Naive thymus-derived CD4-positive, alpha-beta T cell (primary cell): Measurements from ENCODE around the gene DDAH1. TPM values are rescaled to one million over a fixed set of nuclear protein-coding genes. Genes with fewer than 3 reads are reported as not detected.

Experiments used
- ATAC-seq: fragments of 150-1000 bp; cut with Tn5 transposase; 2 replicates; pipeline ENCODE4 v1.10.0; 2021; ENCODE audit warnings: mild to moderate bottlenecking, moderate library complexity
- CTCF ChIA-PET: fragments of 350-600 bp; sonication (Branson Sonifier 250); formaldehyde crosslinking; loops from one replicate; lab custom pipeline; 2021; ENCODE audit warnings: antibody characterized with exemption; lab: Charles Lee
- POLR2A ChIA-PET: fragments of 350-600 bp; sonication (Branson Sonifier 250); formaldehyde crosslinking; loops from one replicate; lab custom pipeline; 2021; ENCODE audit warnings: antibody characterized with exemption, inconsistent platforms; lab: Charles Lee
- DNase-seq, 9 donors: peaks; one replicate each; pipeline versions ENCODE4 v3.0.0 to v3.0.0-alpha.2; 2020 to 2022; ENCODE audit warnings: mixed read lengths in 1 of 9
- H3K27ac ChIP-seq: one replicate; pipeline ENCODE4 v1.7.0; 2013; ENCODE audit warnings: mild to moderate bottlenecking, low read depth, low read length, moderate library complexity
- H3K27me3 ChIP-seq, 2 donors: one replicate each; pipeline ENCODE4 v1.7.0; 2013; ENCODE audit warnings: low read length in 2 of 2, mild to moderate bottlenecking in 2 of 2, moderate library complexity in 2 of 2; ENCODE audit not compliant: control insufficient read depth in 2 of 2, insufficient read depth in 2 of 2
- H3K36me3 ChIP-seq, 3 experiments: 1 replicate in 2 of 3; 2 replicates in 1 of 3; pipeline ENCODE4 v1.7.0; 2013; ENCODE audit warnings: low read length in 3 of 3, mild to moderate bottlenecking in 3 of 3, moderate library complexity in 1 of 3; ENCODE audit not compliant: insufficient read depth in 3 of 3, control insufficient read depth in 2 of 3
- H3K4me1 ChIP-seq, 2 donors: one replicate each; pipeline ENCODE4 v1.7.0; 2013; ENCODE audit warnings: low read length in 2 of 2, mild to moderate bottlenecking in 2 of 2, moderate library complexity in 1 of 2; ENCODE audit not compliant: control insufficient read depth in 2 of 2, insufficient read depth in 2 of 2
- H3K4me3 ChIP-seq: 2 replicates; pipeline ENCODE4 v1.7.0; 2013; ENCODE audit warnings: mild to moderate bottlenecking, low read length
- H3K9me3 ChIP-seq, 3 experiments: 1 replicate in 2 of 3; 2 replicates in 1 of 3; pipeline ENCODE4 v1.7.0; 2013; ENCODE audit warnings: low read length in 3 of 3; ENCODE audit not compliant: control insufficient read depth in 2 of 3
- H3K27ac Mint-ChIP-seq, 9 donors: one replicate each; pipeline ENCODE4 v1.8.0; 2020 to 2022; ENCODE audit warnings: mixed read lengths in 9 of 9, mild to moderate bottlenecking in 8 of 9, moderate library complexity in 5 of 9, inconsistent platforms in 2 of 9
- H3K27me3 Mint-ChIP-seq, 5 donors: one replicate each; pipeline ENCODE4 v1.8.0; 2021 to 2022; ENCODE audit warnings: mixed read lengths in 5 of 5, mild to moderate bottlenecking in 1 of 5
- H3K36me3 Mint-ChIP-seq, 5 donors: one replicate each; pipeline ENCODE4 v1.8.0; 2020 to 2022; ENCODE audit warnings: mixed read lengths in 5 of 5, mild to moderate bottlenecking in 3 of 5, inconsistent platforms in 1 of 5
- H3K4me1 Mint-ChIP-seq, 7 donors: one replicate each; pipeline ENCODE4 v1.8.0; 2020 to 2022; ENCODE audit warnings: mixed read lengths in 7 of 7, mild to moderate bottlenecking in 3 of 7, inconsistent platforms in 1 of 7
- H3K4me3 Mint-ChIP-seq, 10 donors: one replicate each; pipeline ENCODE4 v1.8.0; 2020 to 2022; ENCODE audit warnings: mild to moderate bottlenecking in 10 of 10, mixed read lengths in 10 of 10, moderate library complexity in 6 of 10, inconsistent platforms in 2 of 10
- H3K9me3 Mint-ChIP-seq, 11 donors: one replicate each; pipeline ENCODE4 v1.8.0; 2020 to 2022; ENCODE audit warnings: mixed read lengths in 11 of 11, mild to moderate bottlenecking in 4 of 11, inconsistent platforms in 1 of 11, moderate library complexity in 1 of 11
- intact Hi-C, 2 donors: fragments of 100-400 bp; cut with micrococcal nuclease; formaldehyde crosslinking; loops; one replicate each; pipeline ENCODE4 v1.15.1; 2023
- polyA plus RNA-seq, 2 donors: library from polyadenylated mRNA; unstranded; fragments of 300-500 nt; fragmentation: Illumina TruSeq; gene quantifications; one replicate each; pipeline ENCODE4 v1.2.3, GENCODE V29; 2021
- total RNA-seq, 6 experiments: library from RNA in 5 of 6; stranded (reverse) in 5 of 6; gene quantifications; 1 replicate in 5 of 6; 2 replicates in 1 of 6; pipeline ENCODE4 v1.2.3 and lab custom pipeline; 2021 to 2026

The DDAH1 gene
- total and polyA plus RNA-seq, 7 experiments from 2014 or later, result 0.08 TPM; not detected in 6

GRCh38 chr1:85454214-85454613 is 10.7 kb downstream of the DDAH1 start:
- Histone ChIP-seq H3K27me3 (no peaks in the 10 kb centered on the region), H3K4me1 (no peaks in the 10 kb centered on the region), H3K9me3 (no peaks in the 10 kb centered on the region), H3K36me3 (no peaks in the 10 kb centered on the region), H3K4me3 (no peak overlapping the region), H3K27ac (no peak overlapping the region)
- DNase-seq, result no peak
- H3K27me3 Mint-ChIP-seq, result peaks cover 20 to 23% (median 21%) of the 10 kb centered on the region in 5 donors
- POLR2A ChIA-PET, result no interaction called here
- no peak overlapping the region for H3K27ac Mint-ChIP-seq
- CTCF ChIA-PET, result no interaction called here
- H3K9me3 Mint-ChIP-seq, result peaks cover 0 to 3% (median 0%) of the 10 kb centered on the region in 11 donors
- ATAC-seq, result no peak
- no peaks in the 10 kb centered on the region for H3K36me3 Mint-ChIP-seq
- intact Hi-C loops, result no loop called here
- H3K4me3 Mint-ChIP-seq, result no peak overlapping the region
- H3K4me1 Mint-ChIP-seq, result no peaks in the 10 kb centered on the region

DNA sequence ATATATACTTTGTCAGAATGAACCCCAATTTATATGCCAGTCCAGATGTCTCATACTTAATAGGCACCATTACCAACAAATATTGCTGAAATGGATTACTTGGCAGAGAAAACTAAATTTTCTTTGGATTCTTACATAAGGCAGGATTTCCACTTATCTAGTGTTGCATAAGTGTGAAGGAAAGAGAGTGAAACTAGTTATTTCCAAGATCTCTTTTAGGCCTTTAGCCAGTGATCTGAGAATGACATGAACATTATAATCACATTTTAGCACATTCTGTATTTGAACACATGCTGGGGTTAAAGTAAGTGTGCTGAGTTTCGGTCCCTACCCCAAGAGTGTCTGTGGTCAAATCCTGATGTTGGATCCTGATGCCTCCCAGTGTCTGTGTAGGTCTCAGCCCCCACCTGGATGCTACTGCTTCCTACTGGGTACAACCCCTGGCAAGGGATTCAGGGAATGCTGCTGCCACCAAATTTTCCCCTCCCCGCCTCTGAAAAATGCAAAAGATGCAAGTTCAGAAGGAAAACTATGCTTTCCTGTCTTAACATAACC is 11.2 kb downstream of the DDAH1 start:
- DNase-seq (no peak), ATAC-seq (no peak)
- Mint-ChIP-seq H3K36me3 (no peaks in the 10 kb centered on the region), H3K4me1 (no peaks in the 10 kb centered on the region), H3K27ac (no peak overlapping the region), H3K27me3 (peaks cover 17 to 24% (median 18%) of the 10 kb centered on the region in 5 donors), H3K4me3 (no peak overlapping the region), H3K9me3 (peaks cover 0 to 3% (median 0%) of the 10 kb centered on the region in 11 donors)
- CTCF ChIA-PET, result no interaction called here
- no peak overlapping the region for H3K4me3 ChIP-seq
- intact Hi-C loops, result no loop called here
- POLR2A ChIA-PET, result no interaction called here
- H3K36me3 ChIP-seq, result no peaks in the 10 kb centered on the region
- no peaks in the 10 kb centered on the region for H3K4me1 ChIP-seq
- H3K27me3 ChIP-seq, result no peaks in the 10 kb centered on the region
- H3K9me3 ChIP-seq, result no peaks in the 10 kb centered on the region
- H3K27ac ChIP-seq, result no peak overlapping the region

DNA sequence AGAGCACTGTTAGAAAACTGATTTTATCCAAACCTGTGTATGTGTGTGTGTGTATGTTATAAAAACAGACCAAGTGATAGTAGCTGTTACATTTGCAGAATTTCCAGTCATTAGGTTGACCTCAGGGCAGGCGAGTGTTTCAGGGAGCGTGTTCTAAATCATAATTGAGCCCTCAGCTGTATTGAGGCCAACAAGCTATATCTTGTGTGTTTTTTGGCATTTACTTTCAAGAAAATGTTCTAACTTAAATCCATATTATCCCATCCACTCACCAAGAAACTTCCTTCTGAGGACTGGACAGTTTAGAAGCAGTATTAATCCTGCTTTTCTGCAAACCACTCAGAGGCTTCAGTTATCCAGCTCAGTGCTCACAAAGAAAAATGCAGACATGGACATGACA is 12.0 kb downstream of the DDAH1 start:
- Histone ChIP-seq H3K27me3 (no peaks in the 10 kb centered on the region), H3K36me3 (no peaks in the 10 kb centered on the region), H3K4me3 (no peak overlapping the region), H3K27ac (no peak overlapping the region), H3K9me3 (no peaks in the 10 kb centered on the region), H3K4me1 (no peaks in the 10 kb centered on the region)
- no peaks in the 10 kb centered on the region for H3K36me3 Mint-ChIP-seq
- DNase-seq (no peak), ATAC-seq (no peak)
- CTCF ChIA-PET, result no interaction called here
- peaks cover 0 to 3% (median 0%) of the 10 kb centered on the region in 11 donors for H3K9me3 Mint-ChIP-seq
- POLR2A ChIA-PET, result no interaction called here
- H3K4me3 Mint-ChIP-seq, result no peak overlapping the region
- intact Hi-C loops, result no loop called here
- peaks cover 12 to 23% (median 14%) of the 10 kb centered on the region in 5 donors for H3K27me3 Mint-ChIP-seq
- H3K4me1 Mint-ChIP-seq, result no peaks in the 10 kb centered on the region
- H3K27ac Mint-ChIP-seq, result no peak overlapping the region

DNA sequence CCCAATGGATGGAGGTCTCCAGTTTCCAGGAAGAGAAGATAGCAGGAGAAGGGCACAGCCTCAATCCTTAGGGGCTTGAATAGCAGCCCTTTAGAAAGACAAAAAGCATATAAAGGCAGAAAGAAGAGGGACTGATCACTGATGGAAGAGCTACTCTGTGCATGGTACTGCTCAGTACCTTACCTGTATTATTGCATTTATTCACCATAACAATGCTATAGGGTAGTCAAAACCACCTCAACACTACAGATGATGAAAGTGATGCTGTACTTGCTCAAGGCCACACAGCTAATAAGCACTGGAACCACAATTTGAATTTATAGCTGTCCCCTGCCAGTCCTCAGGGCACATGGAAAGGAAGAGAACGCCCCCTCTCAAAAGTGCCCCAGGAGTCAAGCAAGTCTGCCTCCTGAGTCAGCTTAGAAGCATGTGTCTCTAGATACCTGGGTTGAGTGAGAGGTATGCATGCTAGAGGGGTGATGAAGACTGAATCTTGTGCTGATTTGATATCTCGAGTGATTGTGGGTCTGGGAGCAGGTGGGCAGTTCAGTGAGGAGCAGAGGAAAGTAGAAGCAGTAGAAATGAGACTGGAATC is 13.6 kb downstream of the DDAH1 start:
- Histone ChIP-seq H3K27ac (no peak overlapping the region), H3K4me3 (no peak overlapping the region), H3K36me3 (no peaks in the 10 kb centered on the region), H3K4me1 (no peaks in the 10 kb centered on the region), H3K27me3 (no peaks in the 10 kb centered on the region), H3K9me3 (no peaks in the 10 kb centered on the region)
- no peak for DNase-seq
- no peaks in the 10 kb centered on the region for H3K4me1 Mint-ChIP-seq
- H3K27ac Mint-ChIP-seq, result no peak overlapping the region
- no peak for ATAC-seq
- H3K36me3 Mint-ChIP-seq, result no peaks in the 10 kb centered on the region
- intact Hi-C loops, result no loop called here
- H3K4me3 Mint-ChIP-seq, result no peak overlapping the region
- POLR2A ChIA-PET, result no interaction called here
- peaks cover 0 to 3% (median 0%) of the 10 kb centered on the region in 11 donors for H3K9me3 Mint-ChIP-seq
- peaks cover 4 to 19% (median 12%) of the 10 kb centered on the region in 5 donors for H3K27me3 Mint-ChIP-seq
- CTCF ChIA-PET, result no interaction called here

- H3K27me3 ChIP-seq, result no peaks in the 10 kb centered on the region
- CTCF ChIA-PET, result no interaction called here
- DNase-seq, result no peak
- H3K4me1 ChIP-seq, result no peaks in the 10 kb centered on the region
- H3K4me1 Mint-ChIP-seq, result no peaks in the 10 kb centered on the region
- intact Hi-C loops, result no loop called here
- POLR2A ChIA-PET, result no interaction called here
- no peaks in the 10 kb centered on the region for H3K36me3 ChIP-seq
- H3K4me3 ChIP-seq, result no peak overlapping the region
- peaks cover 7 to 19% (median 12%) of the 10 kb centered on the region in 5 donors for H3K27me3 Mint-ChIP-seq
- H3K27ac ChIP-seq, result no peak overlapping the region
- H3K9me3 ChIP-seq, result no peaks in the 10 kb centered on the region
- ATAC-seq, result no peak
- H3K36me3 Mint-ChIP-seq, result no peaks in the 10 kb centered on the region
- H3K27ac Mint-ChIP-seq, result no peak overlapping the region
- H3K4me3 Mint-ChIP-seq, result no peak overlapping the region
- peaks cover 0 to 3% (median 0%) of the 10 kb centered on the region in 11 donors for H3K9me3 Mint-ChIP-seq
Measured at GRCh38 chr1:85450832-85451231, 14.1 kb downstream of the DDAH1 start.

GRCh38 chr1:85449356-85449755 is 15.6 kb downstream of the DDAH1 start:
- ATAC-seq (no peak), DNase-seq (no peak)
- Histone ChIP-seq H3K4me3 (no peak overlapping the region), H3K4me1 (no peaks in the 10 kb centered on the region), H3K36me3 (no peaks in the 10 kb centered on the region), H3K27me3 (no peaks in the 10 kb centered on the region), H3K27ac (no peak overlapping the region), H3K9me3 (no peaks in the 10 kb centered on the region)
- H3K4me1 Mint-ChIP-seq, result no peaks in the 10 kb centered on the region
- intact Hi-C loops, result no loop called here
- peaks cover 5 to 30% (median 15%) of the 10 kb centered on the region in 5 donors for H3K27me3 Mint-ChIP-seq
- ChIA-PET CTCF (no interaction called here), POLR2A (no interaction called here)
- peaks cover 0 to 3% (median 0%) of the 10 kb centered on the region in 11 donors for H3K9me3 Mint-ChIP-seq
- no peak overlapping the region for H3K27ac Mint-ChIP-seq
- no peaks in the 10 kb centered on the region for H3K36me3 Mint-ChIP-seq
- H3K4me3 Mint-ChIP-seq, result no peak overlapping the region

DNA sequence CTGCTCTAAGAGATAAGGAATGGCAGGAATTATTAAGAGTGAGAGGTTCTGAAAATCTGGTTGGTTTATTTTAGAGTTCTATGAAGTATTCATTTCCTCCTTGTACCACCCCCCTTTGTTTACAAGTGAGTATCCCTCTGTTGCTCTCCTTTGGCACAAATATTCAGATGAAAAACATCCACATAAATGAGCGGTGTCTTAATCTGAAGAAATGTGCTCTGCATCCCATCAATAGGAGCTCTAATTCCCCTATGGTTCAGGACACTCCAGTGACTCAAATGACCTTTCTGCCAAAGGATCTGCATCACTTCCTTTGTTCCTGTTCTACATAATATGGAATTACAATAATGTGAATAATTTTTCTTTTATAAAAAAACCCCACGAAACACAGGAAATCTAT is 16.6 kb downstream of the DDAH1 start:
- no peaks in the 10 kb centered on the region for H3K4me1 ChIP-seq
- no peaks in the 10 kb centered on the region for H3K36me3 ChIP-seq
- Mint-ChIP-seq H3K4me1 (no peaks in the 10 kb centered on the region), H3K4me3 (no peak overlapping the region), H3K27me3 (peaks cover 2 to 31% (median 15%) of the 10 kb centered on the region in 5 donors), H3K9me3 (peaks cover 0 to 3% (median 0%) of the 10 kb centered on the region in 11 donors), H3K27ac (no peak overlapping the region), H3K36me3 (no peaks in the 10 kb centered on the region)
- no peak for DNase-seq
- no peak overlapping the region for H3K27ac ChIP-seq
- H3K4me3 ChIP-seq, result no peak overlapping the region
- ChIA-PET POLR2A (no interaction called here), CTCF (no interaction called here)
- intact Hi-C loops, result no loop called here
- H3K27me3 ChIP-seq, result no peaks in the 10 kb centered on the region
- ATAC-seq, result no peak
- H3K9me3 ChIP-seq, result no peaks in the 10 kb centered on the region
